Smooth muscle cell (in vitro differentiated cells): Measurements from ENCODE around the gene DNAH9. TPM values are rescaled to one million over a fixed set of nuclear protein-coding genes. Genes with fewer than 3 reads are reported as not detected.

Experiments
- DNase-seq: peaks from one replicate; lab custom pipeline; 2025; ENCODE audit not compliant: unreplicated experiment; lab: John Stamatoyannopoulos, UW
- H2AFZ ChIP-seq: fragments of 200-600 bp; sonication (generic); 2 replicates; pipeline ENCODE4 v1.6.0; 2016; ENCODE audit warnings: antibody characterized with exemption, low read depth, mild to moderate bottlenecking
- H3F3A ChIP-seq: fragments of 200-600 bp; sonication (generic); 2 replicates; pipeline ENCODE4 v1.6.0; 2017; ENCODE audit warnings: antibody characterized with exemption, low read depth
- H3K27ac ChIP-seq: fragments of 200-600 bp; sonication (generic); 2 replicates; pipeline ENCODE4 v1.5.1; 2016; ENCODE audit warnings: low read depth, mild to moderate bottlenecking
- H3K27me3 ChIP-seq: fragments of 200-600 bp; sonication (generic); 2 replicates; pipeline ENCODE4 v1.6.1; 2016; ENCODE audit warnings: low read depth, mild to moderate bottlenecking
- H3K36me3 ChIP-seq: fragments of 200-600 bp; sonication (generic); 2 replicates; pipeline ENCODE4 v1.5.1; 2016; ENCODE audit warnings: low read depth
- H3K4me1 ChIP-seq: fragments of 200-600 bp; sonication (generic); 2 replicates; pipeline ENCODE4 v1.5.1; 2016; ENCODE audit warnings: low read depth
- H3K4me2 ChIP-seq: fragments of 200-600 bp; sonication (generic); 2 replicates; pipeline ENCODE4 v1.6.0; 2016; ENCODE audit warnings: mild to moderate bottlenecking
- H3K4me3 ChIP-seq: fragments of 200-600 bp; sonication (generic); 2 replicates; pipeline ENCODE4 v1.5.1; 2016; ENCODE audit warnings: mild to moderate bottlenecking
- H3K79me2 ChIP-seq: fragments of 200-600 bp; sonication (generic); 2 replicates; pipeline ENCODE4 v1.6.0; 2016; ENCODE audit warnings: low read depth, mild to moderate bottlenecking
- H3K9ac ChIP-seq: fragments of 200-600 bp; sonication (generic); 2 replicates; pipeline ENCODE4 v1.6.0; 2016; ENCODE audit warnings: low read depth
- H3K9me3 ChIP-seq: fragments of 200-600 bp; sonication (generic); replicated peaks from 2 replicates; pipeline ENCODE4 v1.5.1; 2016; ENCODE audit warnings: low read depth
- H4K20me1 ChIP-seq: fragments of 200-600 bp; sonication (generic); 2 replicates; pipeline ENCODE4 v1.6.0; 2016; ENCODE audit warnings: low read depth
- CTCF ChIP-seq: fragments of 200-600 bp; sonication (generic); IDR thresholded peaks from 2 replicates; pipeline ENCODE4 v1.5.1; 2017; ENCODE audit warnings: borderline replicate concordance, mild to moderate bottlenecking, antibody characterized with exemption; ENCODE audit not compliant: insufficient read depth, poor library complexity, severe bottlenecking
- WGBS: methylation state at CpG from one replicate; pipeline ENCODE4 v1.1.7; 2016; ENCODE audit warnings: low lambda C conversion rate; 5-methylcytosine and 5-hydroxymethylcytosine counted together
- polyA plus RNA-seq: library from polyadenylated mRNA; unstranded; fragments of >200 nt; fragmentation: Nextera tagmentation; extraction: Ambion mirVana; gene quantifications from 2 replicates; pipeline ENCODE4 v1.2.1, GENCODE V29; 2016
- total RNA-seq: library from RNA; depleted of rRNA; stranded (reverse); fragments of >200 nt; gene quantifications from 2 replicates; pipeline ENCODE4 v1.2.3, GENCODE V29; 2014

The DNAH9 gene
- total and polyA plus RNA-seq, 2 experiments from 2014 or later = 0.30 to 0.49 TPM

- H3K79me2 ChIP-seq = no peaks in the 10 kb centered on the region
- no peaks in the 10 kb centered on the region for H3K36me3 ChIP-seq
- H3K4me1 ChIP-seq = peaks cover 4% of the 10 kb centered on the region
- TF ChIP-seq CTCF = no peak
- H2AFZ ChIP-seq = no peak overlapping the region
- no peak overlapping the region for H3K9ac ChIP-seq
- no peak for DNase-seq
- H3K27me3 ChIP-seq = no peaks in the 10 kb centered on the region
- peaks cover 12% of the 10 kb centered on the region for H3F3A ChIP-seq
- H3K9me3 ChIP-seq = no peaks in the 10 kb centered on the region
- H3K4me2 ChIP-seq = no peak overlapping the region
- 85% methylated on average over 1 of the region's 1 CpG for WGBS
- H4K20me1 ChIP-seq = no peaks in the 10 kb centered on the region
- no peak overlapping the region for H3K4me3 ChIP-seq
- no peak overlapping the region for H3K27ac ChIP-seq
These were observed 324.4 kb downstream of the DNAH9 start for GRCh38 chr17:11922638-11923037.

DNA sequence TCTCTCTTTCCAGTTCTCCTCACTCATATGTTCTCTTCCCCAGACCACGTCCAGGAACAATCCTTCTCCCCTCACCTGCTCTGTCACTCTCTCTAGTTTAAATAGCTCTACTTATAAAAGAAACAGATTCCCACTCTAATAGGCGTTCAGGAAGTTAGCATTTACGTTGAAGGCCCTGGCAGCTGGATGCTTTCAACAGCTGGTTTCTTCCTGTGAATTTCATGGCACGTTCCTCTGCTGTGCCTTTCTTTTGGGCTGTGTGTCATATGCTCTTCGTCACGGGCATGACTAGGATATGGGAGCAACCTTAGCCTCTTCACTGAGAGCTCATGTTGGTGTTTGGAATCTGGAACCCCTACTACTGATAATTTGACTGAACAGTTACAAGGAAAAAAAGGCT lies 325.8 kb downstream of the DNAH9 start:
- TF ChIP-seq CTCF = no peak
- no peaks in the 10 kb centered on the region for H3K79me2 ChIP-seq
- no peak overlapping the region for H3K4me2 ChIP-seq
- H3K9ac ChIP-seq = no peak overlapping the region
- no peaks in the 10 kb centered on the region for H3K36me3 ChIP-seq
- peaks cover 11% of the 10 kb centered on the region for H3K4me1 ChIP-seq
- DNase-seq = no peak
- no peak overlapping the region for H2AFZ ChIP-seq
- peaks cover 12% of the 10 kb centered on the region for H3F3A ChIP-seq
- no peaks in the 10 kb centered on the region for H4K20me1 ChIP-seq
- H3K27me3 ChIP-seq = no peaks in the 10 kb centered on the region
- 74% methylated on average over 6 of the region's 6 CpGs for WGBS
- no peaks in the 10 kb centered on the region for H3K9me3 ChIP-seq
- H3K4me3 ChIP-seq = no peak overlapping the region
- H3K27ac ChIP-seq = no peak overlapping the region

DNA sequence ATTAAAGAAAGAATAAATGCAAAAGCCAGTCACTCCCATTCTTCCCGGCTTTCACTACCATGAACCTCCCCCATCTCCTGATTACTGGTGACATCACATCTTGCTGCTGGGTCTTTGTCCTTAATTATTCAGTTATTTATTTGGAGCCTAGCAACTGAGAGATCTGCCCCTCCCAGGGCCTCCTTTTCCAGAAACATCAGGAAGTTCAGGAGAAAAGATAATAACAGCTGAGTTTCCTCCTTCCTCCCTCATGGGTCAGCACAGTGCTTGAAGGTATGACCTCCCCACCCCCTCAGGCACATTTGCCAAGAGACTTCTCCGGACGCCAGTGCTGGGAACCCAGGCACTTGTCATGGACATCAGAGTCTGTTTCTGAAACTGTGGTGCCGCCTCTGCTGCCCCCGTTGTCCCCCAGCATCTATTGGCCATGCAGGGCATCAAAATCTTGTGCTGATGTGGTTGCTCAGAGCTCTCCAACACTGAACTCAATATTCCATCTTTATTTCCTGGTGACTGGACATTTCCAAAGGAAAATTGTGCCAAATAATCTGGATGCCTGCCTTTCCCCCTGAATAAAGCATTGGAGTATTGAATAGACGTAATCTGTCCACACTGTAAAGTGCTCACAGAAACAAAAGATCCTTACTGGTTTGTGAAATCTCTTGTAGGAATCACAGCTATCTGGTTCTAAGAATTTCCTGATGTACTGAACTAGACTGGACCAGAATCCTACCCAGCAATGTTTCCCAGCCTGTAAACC lies 327.2 kb downstream of the DNAH9 start:
- no peaks in the 10 kb centered on the region for H4K20me1 ChIP-seq
- WGBS = 91% methylated on average over 6 of the region's 6 CpGs
- no peaks in the 10 kb centered on the region for H3K9me3 ChIP-seq

More for the DNA sequence above, 327.2 kb downstream of the DNAH9 start:
- H3K36me3 ChIP-seq = no peaks in the 10 kb centered on the region
- H3K79me2 ChIP-seq = no peaks in the 10 kb centered on the region
- H3K9ac ChIP-seq = no peak overlapping the region
- no peak for DNase-seq
- no peak for TF ChIP-seq CTCF
- H3K4me3 ChIP-seq = no peak overlapping the region
- H3K4me2 ChIP-seq = no peak overlapping the region
- peaks cover 11% of the 10 kb centered on the region for H3K4me1 ChIP-seq
- peaks cover 12% of the 10 kb centered on the region for H3F3A ChIP-seq
- no peak overlapping the region for H2AFZ ChIP-seq
- H3K27me3 ChIP-seq = no peaks in the 10 kb centered on the region
- no peak overlapping the region for H3K27ac ChIP-seq
